Upper lobe of left lung (tissue), 4 donors: Measurements from ENCODE around the gene TLR7.

ENCODE experiments used
- CTCF ChIP-seq, 6 experiments: fragments of 450-650 bp in 4 of 6; fragments of 200-600 bp in 2 of 6; sonication (generic) in 2 of 6; IDR thresholded peaks; one replicate each; pipeline ENCODE4 v1.5.1; 2016 to 2019; ENCODE audit warnings: antibody characterized with exemption in 6 of 6
- POLR2AphosphoS5 ChIP-seq, 2 donors: sonication (generic); formaldehyde crosslinking; IDR thresholded peaks; one replicate each; pipeline ENCODE4 v1.5.1; 2017; ENCODE audit warnings: antibody characterized with exemption in 2 of 2

DNA sequence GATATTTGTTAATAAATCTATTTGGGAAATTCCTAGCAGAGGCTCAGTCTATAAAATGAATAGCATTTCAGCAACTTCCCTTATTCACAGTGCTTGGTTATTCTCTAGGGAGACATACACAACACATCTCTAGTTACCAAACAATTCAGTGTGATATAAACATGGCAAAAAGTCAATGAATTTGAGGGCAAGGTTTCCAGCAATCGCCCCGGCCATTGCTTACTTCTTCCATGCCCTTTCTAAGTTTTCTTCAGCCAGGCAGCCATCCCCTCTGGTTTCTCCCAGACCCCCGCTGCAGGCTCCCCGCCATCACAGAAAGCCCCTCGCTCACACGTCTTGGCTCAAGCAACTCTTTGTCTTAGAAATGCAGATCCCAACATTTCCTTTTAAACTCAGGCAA is 4.4 kb downstream of the TLR7 start:
- no peak for TF ChIP-seq POLR2AphosphoS5 (IDR thresholded peaks at IDR 0.05)
- TF ChIP-seq CTCF (IDR thresholded peaks at IDR 0.05): no peak
